Activated CD4-positive, CD25-positive, alpha-beta regulatory T cell (primary cell): Measurements from ENCODE around the gene L1CAM.

ENCODE experiments used
- DNase-seq, 4 experiments: peaks; one replicate each; lab custom pipeline; 2025; lab: John Stamatoyannopoulos, UW

The L1CAM gene

GRCh38 chrX:153885968-153886903 lies at the start of gene L1CAM:
Gene L1CAM (minus strand): TSS chrX:153886173. CDS start chrX:153875836, 10,337 bp downstream.
- DNase-seq: peak in 1 of 4 experiments; percentile 8

- no peak for DNase-seq
Observed at GRCh38 chrX:153935326-153935851, 49.4 kb upstream of the L1CAM start.

- peak; percentile 20 to 25 (median 24) for DNase-seq
Observed at GRCh38 chrX:153934762-153935325, 48.9 kb upstream of the L1CAM start, which contains the start of gene NAA10. Gene NAA10 (minus strand): TSS chrX:153935037. CDS start chrX:153934904, 133 bp downstream.

- DNase-seq: no peak
Observed at GRCh38 chrX:153934148-153934761, 48.3 kb upstream of the L1CAM start.

- no peak for DNase-seq
Observed at GRCh38 chrX:153933748-153934147, 47.8 kb upstream of the L1CAM start.

- DNase-seq: no peak
Observed at GRCh38 chrX:153932220-153932915, 46.4 kb upstream of the L1CAM start.

- no peak for DNase-seq
Observed at GRCh38 chrX:153931748-153932147, 45.8 kb upstream of the L1CAM start.

- DNase-seq: no peak
Observed at GRCh38 chrX:153931151-153931550, 45.2 kb upstream of the L1CAM start.

GRCh38 chrX:153930011-153930910 lies 44.3 kb upstream of the L1CAM start:
- DNase-seq: no peak

- no peak for DNase-seq
Observed at GRCh38 chrX:153929576-153929975, 43.6 kb upstream of the L1CAM start.

GRCh38 chrX:153928846-153929245 lies 42.9 kb upstream of the L1CAM start:
- DNase-seq: no peak

GRCh38 chrX:153927922-153928760 lies 42.2 kb upstream of the L1CAM start:
- DNase-seq: peak; percentile 76 to 88 (median 82)

GRCh38 chrX:153927672-153927921 lies 41.6 kb upstream of the L1CAM start:
- no peak for DNase-seq

- peak in 3 of 4 experiments; percentile 30 to 59 (median 58) for DNase-seq
Observed at GRCh38 chrX:153926858-153927671, 41.1 kb upstream of the L1CAM start.

GRCh38 chrX:153926552-153926857 lies 40.5 kb upstream of the L1CAM start:
- DNase-seq: no peak

GRCh38 chrX:153925739-153926551 lies 40.0 kb upstream of the L1CAM start, which contains the start of gene ARHGAP4:
Gene ARHGAP4 (minus strand): TSS chrX:153926264. CDS start chrX:153926202, 62 bp downstream.
- DNase-seq: peak in 1 of 4 experiments; percentile 18

- DNase-seq: no peak
Observed at GRCh38 chrX:153925387-153925738, 39.4 kb upstream of the L1CAM start.

- DNase-seq: peak in 1 of 4 experiments; percentile 10
Observed at GRCh38 chrX:153924149-153924861, 38.3 kb upstream of the L1CAM start.
